LNCaP clone FGC (cell line): Measurements from ENCODE around the gene RND3.

Source experiments
- DNase-seq: peaks from one replicate; pipeline ENCODE4 v3.0.0-alpha.2; 2011; ENCODE audit warnings: low read depth
- H3K4me3 ChIP-seq: 2 replicates; pipeline ENCODE4 v1.5.1; 2011; ENCODE audit warnings: mild to moderate bottlenecking, low read depth, low read length, control low read depth
- TF ChIP-seq, protein P1 (sequence below): IDR thresholded peaks from 2 replicates; pipeline ENCODE4 v1.5.1; 2012; ENCODE audit warnings: mild to moderate bottlenecking; ENCODE audit not compliant: control insufficient read depth, insufficient read depth; ENCODE audit errors: extremely low read depth

RND3 gene

GRCh38 chr2:150517951-150518680 is 30.6 kb upstream of the RND3 start:
- no peak for DNase-seq
- H3K4me3 ChIP-seq: no peak overlapping the region
- TF ChIP-seq, protein P1, sequence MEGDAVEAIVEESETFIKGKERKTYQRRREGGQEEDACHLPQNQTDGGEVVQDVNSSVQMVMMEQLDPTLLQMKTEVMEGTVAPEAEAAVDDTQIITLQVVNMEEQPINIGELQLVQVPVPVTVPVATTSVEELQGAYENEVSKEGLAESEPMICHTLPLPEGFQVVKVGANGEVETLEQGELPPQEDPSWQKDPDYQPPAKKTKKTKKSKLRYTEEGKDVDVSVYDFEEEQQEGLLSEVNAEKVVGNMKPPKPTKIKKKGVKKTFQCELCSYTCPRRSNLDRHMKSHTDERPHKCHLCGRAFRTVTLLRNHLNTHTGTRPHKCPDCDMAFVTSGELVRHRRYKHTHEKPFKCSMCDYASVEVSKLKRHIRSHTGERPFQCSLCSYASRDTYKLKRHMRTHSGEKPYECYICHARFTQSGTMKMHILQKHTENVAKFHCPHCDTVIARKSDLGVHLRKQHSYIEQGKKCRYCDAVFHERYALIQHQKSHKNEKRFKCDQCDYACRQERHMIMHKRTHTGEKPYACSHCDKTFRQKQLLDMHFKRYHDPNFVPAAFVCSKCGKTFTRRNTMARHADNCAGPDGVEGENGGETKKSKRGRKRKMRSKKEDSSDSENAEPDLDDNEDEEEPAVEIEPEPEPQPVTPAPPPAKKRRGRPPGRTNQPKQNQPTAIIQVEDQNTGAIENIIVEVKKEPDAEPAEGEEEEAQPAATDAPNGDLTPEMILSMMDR: no peak

GRCh38 chr2:150513647-150514046 is 26.2 kb upstream of the RND3 start:
- TF ChIP-seq, protein P1: no peak
- DNase-seq: no peak

DNA sequence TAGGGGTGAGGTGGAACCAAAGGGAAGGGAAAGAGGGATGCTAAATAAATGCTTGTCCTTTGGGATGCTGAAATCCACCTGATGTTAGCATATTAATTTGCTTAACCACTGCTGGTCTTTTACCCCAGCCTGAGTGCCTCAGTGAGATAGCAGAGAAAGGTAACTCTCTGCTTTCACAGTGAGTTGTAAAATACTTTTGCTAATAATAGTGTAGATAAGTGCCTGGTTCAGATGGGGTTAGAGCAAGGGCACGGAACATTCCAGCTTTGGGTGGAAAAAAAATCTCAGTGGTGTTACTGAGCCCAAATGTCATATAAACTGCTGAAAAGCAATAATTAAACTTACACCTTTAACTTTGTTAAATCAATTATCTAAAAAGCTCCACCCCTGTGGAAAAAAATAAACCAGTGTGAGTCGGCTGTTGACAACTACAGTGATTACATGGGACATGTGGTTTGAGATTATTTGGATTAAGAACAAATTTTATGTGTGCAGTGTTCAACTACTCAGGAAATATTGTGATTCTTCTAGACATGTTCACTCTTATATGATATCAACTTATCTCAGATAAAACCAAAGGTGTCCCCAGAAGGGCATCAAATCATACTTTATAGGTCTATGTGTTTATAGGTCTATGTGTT is 21.1 kb upstream of the RND3 start:
- TF ChIP-seq, protein P1: no peak

More at GRCh38 chr2:150513647-150514046, 26.2 kb upstream of the RND3 start:
- H3K4me3 ChIP-seq: no peak overlapping the region

DNA sequence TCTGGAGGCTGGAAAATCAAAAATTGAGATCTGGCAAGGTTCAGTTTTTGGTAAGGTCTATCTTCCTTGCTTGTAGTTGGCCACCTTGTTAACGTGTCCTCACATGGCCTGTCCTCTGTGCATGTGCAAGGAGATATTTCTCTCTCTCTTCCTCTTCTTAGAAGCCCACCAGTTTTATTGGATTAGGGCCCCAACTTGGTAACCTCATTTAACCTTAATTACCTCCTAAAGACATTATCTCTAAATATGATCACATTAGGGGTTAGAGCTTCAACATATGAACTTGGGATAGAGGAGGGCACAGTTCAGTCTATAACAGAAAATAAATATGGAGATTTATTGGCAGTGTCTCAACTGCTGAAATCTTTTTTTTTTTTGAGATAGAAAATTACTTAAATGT is 19.6 kb upstream of the RND3 start:
- no peak overlapping the region for H3K4me3 ChIP-seq
- TF ChIP-seq, protein P1: no peak

More for the DNA sequence above, 21.1 kb upstream of the RND3 start:
- DNase-seq: no peak
- no peak overlapping the region for H3K4me3 ChIP-seq

GRCh38 chr2:150505178-150505577 is 17.7 kb upstream of the RND3 start:
- no peak overlapping the region for H3K4me3 ChIP-seq

More for the DNA sequence above, 19.6 kb upstream of the RND3 start:
- no peak for DNase-seq

GRCh38 chr2:150495993-150496627 is 8.6 kb upstream of the RND3 start:
- no peak overlapping the region for H3K4me3 ChIP-seq
- no peak for DNase-seq

More at GRCh38 chr2:150505178-150505577, 17.7 kb upstream of the RND3 start:
- no peak for DNase-seq
- TF ChIP-seq, protein P1: no peak

More at GRCh38 chr2:150495993-150496627, 8.6 kb upstream of the RND3 start:
- TF ChIP-seq, protein P1: no peak
